Amniotic epithelial cell (primary cell): Measurements from ENCODE around the gene SCAF8.
"Not testable (repeated sequence)": the region's sequence is repeated elsewhere in the genome, so short reads cannot be mapped to it uniquely, and the experiment has no call there.

Experiments
- DNase-seq: peaks from one replicate; pipeline ENCODE4 v3.0.0-alpha.2; 2010; ENCODE audit warnings: low read depth

Gene SCAF8, protein sequence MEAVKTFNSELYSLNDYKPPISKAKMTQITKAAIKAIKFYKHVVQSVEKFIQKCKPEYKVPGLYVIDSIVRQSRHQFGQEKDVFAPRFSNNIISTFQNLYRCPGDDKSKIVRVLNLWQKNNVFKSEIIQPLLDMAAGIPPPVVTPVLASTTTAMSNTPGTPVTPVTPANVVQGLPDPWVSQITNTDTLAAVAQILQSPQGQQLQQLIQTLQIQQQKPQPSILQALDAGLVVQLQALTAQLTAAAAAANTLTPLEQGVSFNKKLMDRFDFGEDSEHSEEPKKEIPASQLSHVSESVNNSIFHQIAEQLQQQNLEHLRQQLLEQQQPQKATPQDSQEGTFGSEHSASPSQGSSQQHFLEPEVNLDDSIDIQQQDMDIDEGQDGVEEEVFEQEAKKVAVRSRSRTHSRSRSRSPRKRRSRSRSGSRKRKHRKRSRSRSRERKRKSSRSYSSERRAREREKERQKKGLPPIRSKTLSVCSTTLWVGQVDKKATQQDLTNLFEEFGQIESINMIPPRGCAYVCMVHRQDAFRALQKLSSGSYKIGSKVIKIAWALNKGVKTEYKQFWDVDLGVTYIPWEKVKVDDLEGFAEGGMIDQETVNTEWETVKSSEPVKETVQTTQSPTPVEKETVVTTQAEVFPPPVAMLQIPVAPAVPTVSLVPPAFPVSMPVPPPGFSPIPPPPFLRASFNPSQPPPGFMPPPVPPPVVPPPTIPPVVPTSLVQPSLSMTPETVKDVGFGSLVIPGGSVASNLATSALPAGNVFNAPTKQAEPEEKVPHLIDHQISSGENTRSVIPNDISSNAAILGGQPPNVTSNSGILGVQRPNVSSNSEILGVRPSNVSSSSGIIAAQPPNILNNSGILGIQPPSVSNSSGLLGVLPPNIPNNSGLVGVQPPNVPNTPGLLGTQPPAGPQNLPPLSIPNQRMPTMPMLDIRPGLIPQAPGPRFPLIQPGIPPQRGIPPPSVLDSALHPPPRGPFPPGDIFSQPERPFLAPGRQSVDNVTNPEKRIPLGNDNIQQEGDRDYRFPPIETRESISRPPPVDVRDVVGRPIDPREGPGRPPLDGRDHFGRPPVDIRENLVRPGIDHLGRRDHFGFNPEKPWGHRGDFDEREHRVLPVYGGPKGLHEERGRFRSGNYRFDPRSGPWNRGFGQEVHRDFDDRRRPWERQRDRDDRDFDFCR (N-terminal part only)

GRCh38 chr6:154733183-154733625 lies at the start of gene SCAF8:
Gene SCAF8, plus strand, starts transcription at chr6:154733416. Its CDS starts 485 bp downstream, at chr6:154733901.
- DNase-seq = peak; percentile 66

DNA sequence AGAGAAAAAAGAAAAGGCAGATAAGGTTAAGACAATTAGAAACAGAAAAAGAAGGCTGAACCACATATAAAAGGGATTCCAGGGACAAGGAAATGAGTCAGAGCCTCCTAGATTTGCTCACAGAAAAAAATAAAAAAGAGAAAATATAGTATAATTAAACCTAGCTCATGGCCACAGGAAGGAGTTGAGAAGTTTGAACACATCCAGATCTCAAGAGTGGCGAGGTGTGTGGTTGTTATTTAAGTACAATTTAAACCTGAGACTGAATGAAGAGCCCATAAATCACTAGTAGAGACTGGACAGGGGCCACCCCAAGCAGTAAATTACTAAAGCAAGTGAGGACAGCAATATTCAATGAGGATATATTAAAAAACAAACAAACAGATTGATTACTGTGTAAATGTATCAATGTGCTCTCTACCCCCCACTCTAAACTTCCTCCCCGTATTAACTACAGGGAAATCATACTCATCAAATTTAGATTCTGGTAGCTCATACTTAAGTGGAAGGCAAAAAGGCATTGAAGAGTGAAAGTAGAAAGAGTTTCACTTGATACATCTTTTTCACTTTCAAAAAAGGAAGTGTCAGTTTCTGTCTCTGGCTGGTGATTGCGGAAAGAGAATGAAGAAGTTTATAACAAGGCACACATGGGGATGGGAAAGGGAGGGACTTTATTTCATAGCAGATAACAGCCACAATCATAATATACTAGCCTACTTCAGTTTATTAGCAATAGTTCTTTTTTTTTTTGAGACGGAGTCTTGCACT lies 49.3 kb upstream of the SCAF8 start:
- DNase-seq = peak; percentile 34

GRCh38 chr6:154686162-154686561 lies 47.1 kb upstream of the SCAF8 start:
- DNase-seq = no peak

- no peak for DNase-seq
Observed at GRCh38 chr6:154689493-154690255, 43.5 kb upstream of the SCAF8 start.

- no peak for DNase-seq
Observed at GRCh38 chr6:154690857-154691256, 42.4 kb upstream of the SCAF8 start.

DNA sequence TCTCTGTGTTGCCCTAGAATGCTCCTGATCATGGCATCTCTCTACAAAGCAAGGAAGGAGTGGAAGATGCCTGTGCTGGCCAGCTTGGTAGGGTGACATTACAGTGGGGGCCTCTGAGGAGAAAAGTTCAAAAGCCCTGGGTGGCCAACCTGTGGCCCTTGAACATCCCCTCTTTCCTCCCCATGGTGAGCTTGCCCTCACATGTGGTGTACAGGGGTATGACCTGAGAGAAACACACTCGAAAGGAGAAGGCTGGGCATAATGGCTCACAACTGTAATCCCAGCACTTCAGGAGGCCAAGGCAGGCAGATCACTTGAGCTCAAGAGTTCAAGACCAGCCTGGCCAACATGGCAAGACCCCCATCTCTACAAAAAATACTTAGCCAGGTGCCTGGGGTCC lies 36.6 kb upstream of the SCAF8 start:
- no peak for DNase-seq

- DNase-seq = no peak
Observed at GRCh38 chr6:154703124-154703523, 30.1 kb upstream of the SCAF8 start.

DNA sequence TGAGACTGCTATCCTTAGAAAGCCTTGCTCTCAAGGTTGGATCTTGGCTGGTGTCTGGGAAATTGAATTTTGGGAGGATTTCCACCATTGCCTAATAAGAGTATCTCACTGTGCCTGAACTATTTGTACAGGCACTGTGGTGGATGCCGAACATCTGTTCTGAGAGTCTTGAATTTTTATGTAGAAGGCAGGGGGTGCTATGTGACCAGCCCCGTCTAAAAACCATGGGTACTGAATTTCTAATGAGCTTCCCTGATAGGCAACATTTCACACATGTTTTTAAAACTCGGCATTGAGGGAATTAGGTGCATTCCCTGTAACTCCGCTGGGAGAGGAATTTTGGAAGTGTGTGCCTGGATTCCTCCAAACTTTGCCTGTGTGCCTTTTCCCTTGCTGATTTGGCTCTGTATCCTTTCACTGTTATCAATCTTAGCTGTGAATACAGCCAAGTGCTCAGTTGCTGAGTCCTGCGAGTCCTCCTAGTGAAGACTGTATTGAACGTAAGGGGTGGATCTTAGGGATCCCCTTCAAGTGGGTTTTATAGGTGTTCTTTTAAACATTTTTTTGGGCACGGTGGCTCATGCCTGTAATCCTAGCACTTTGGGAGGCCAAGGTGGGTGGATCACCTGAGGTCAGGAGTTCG lies 27.6 kb upstream of the SCAF8 start:
- no peak for DNase-seq

- DNase-seq = peak; percentile 7
Observed at GRCh38 chr6:154706389-154706788, 26.8 kb upstream of the SCAF8 start.

GRCh38 chr6:154709621-154710020 lies 23.6 kb upstream of the SCAF8 start:
- no peak for DNase-seq

- DNase-seq = no peak
Observed at GRCh38 chr6:154710689-154711088, 22.5 kb upstream of the SCAF8 start.

DNA sequence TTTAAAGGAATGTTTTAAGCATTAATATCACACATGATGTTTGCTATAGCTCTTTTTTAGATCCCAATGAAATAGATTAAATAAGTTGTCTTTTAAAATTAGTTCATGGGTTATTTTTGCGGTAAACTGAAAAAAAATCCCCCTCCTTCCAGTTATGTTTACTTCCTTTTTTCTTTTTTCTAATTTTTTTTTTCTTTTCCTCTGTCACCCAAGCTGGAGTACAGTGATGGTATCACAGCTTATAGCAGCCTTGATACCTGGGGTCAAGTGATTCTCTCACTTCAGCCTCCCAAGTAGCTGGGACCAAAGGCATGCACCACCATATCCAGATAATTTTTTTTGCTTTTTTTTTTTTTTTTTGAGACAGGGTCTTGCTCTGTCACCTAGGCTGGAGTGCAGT lies 17.8 kb upstream of the SCAF8 start:
- no peak for DNase-seq

GRCh38 chr6:154716350-154716749 lies 16.9 kb upstream of the SCAF8 start:
- not testable (repeated sequence) for DNase-seq

DNA sequence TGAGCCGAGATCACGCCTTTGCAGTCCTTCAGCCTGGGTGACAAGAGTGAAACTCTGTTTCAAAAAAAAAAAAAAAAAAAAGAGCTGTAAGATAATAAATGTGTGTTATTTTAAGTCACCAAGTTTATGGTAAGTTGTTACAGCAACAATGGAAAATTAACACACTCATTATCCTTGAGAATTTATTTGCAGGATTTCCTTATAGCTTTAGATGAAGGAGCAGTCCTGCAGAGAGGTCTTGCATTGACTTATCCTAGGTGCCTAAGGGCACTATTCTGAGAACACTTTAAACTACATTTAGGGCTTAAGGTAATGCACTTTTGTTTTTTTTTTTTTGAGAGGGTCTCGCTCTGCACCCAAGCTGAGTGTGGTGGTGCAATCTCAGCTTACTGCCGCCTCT lies 13.8 kb upstream of the SCAF8 start:
- no peak for DNase-seq

- DNase-seq = no peak
Observed at GRCh38 chr6:154719854-154720253, 13.4 kb upstream of the SCAF8 start.

DNA sequence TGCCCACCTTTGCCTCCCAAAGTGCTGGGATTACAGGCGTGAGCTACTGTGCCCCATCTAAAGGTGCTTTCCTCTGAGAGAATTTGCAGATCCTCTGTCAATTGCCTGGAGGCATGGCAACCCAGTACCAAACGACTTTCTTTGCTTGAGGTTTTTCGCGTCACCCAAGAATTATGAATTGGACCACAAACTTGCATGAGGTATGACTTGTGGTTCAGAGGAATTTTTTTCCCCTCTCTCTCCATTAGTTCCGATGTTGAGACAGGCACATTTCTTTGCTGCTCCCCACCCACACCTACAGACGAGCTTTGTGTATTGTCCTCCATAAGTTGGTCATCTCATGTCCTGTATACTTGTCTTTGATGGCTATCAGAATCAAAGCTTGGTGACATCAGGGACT lies 11.8 kb upstream of the SCAF8 start:
- DNase-seq = peak; percentile 91

DNA sequence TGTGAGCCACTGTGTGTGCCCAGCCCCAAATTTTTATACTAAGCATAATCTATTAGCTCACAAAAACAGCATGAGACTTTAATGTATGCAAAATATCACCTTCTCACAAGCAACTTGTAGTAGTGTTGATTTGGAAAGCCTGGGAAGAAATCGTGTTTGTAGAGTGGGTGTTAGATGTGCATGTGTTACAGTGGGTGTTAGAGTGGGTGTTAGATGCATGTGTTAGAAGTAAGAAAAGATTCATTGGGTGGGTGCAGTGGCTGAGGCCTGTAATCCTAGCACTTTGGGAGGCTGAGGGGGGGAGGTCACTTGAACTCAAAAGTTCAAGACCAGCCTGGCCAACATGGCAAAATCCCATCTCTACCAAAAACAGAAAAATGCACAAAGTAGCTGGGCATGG lies 6.3 kb upstream of the SCAF8 start:
- DNase-seq = no peak

GRCh38 chr6:154731296-154732218 lies 1.7 kb upstream of the SCAF8 start:
- no peak for DNase-seq

DNA sequence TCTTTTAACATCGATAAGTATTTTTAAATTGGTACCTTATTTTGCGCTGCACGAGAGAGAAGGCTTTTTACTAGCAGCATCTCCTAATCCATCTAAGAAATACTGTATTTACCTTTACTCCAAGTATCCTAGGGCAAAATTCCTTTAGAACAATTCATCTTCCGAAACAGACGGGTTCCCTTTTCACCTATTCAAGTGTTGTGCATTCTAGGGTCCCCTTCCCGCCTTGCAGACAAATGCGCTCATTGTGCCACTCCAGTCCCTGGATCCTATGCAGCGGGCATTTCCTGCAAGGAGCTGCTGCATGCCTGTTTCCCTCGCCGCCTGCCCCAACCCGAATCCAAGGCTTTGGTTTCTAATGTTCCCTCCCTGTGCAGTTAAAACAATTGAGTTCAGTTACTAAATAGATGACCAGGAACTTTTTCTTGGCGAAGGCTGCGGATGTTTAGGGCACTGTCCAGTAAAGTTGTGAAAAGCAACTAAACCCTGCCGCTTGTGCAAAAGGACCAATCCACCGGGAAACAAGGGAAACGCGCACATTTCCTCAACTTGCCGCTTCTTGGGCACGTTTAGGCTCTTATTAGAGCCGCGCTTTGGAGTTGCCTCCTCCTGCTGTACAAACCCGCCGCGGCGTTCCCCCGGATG lies 556 bp upstream of the SCAF8 start:
- peak; percentile 64 for DNase-seq
